B cell (primary cell): ENCODE measurements around the gene CNR1. TPM values are rescaled to one million over a fixed set of nuclear protein-coding genes. Genes with fewer than 3 reads are reported as not detected.

Experiments used
- ATAC-seq: fragments of 200-7000 bp; cut with Tn5 transposase; one replicate; pipeline ENCODE4 v1.10.0; 2021; ENCODE audit warnings: low read depth, mild to moderate bottlenecking, moderate number of reproducible peaks, moderate library complexity
- CTCF ChIA-PET: fragments of 350-600 bp; sonication (Branson Sonifier 250); formaldehyde crosslinking; loops from one replicate; lab custom pipeline; 2021; ENCODE audit warnings: antibody characterized with exemption, inconsistent platforms; lab: Charles Lee
- POLR2A ChIA-PET: fragments of 350-600 bp; sonication (Branson Sonifier 250); formaldehyde crosslinking; loops from one replicate; lab custom pipeline; 2021; ENCODE audit warnings: antibody characterized with exemption; lab: Charles Lee
- DNase-seq: peaks from one replicate; pipeline ENCODE4 v3.0.0; 2013
- H2AFZ ChIP-seq: 2 replicates; pipeline ENCODE4 v1.6.1; 2012; ENCODE audit warnings: mild to moderate bottlenecking, low read depth, low read length; ENCODE audit not compliant: insufficient read depth, poor library complexity, severe bottlenecking
- H3K27ac ChIP-seq, 2 donors: 1 replicate in 1 of 2; 2 replicates in 1 of 2; pipeline ENCODE4 v1.5.1; 2012 to 2013; ENCODE audit warnings: low read length in 2 of 2, mild to moderate bottlenecking in 2 of 2, moderate library complexity in 1 of 2
- H3K27me3 ChIP-seq, 4 experiments: fragments of 200-600 bp in 1 of 4; sonication (generic) in 1 of 4; replicated peaks in 1 of 4; 1 replicate in 2 of 4; 2 replicates in 2 of 4; pipeline versions ENCODE4 v1.6.1 to v1.7.0; 2013 to 2016; ENCODE audit warnings: low read length in 3 of 4, mild to moderate bottlenecking in 2 of 4, mixed read lengths in 1 of 4, moderate library complexity in 1 of 4; ENCODE audit not compliant: insufficient read depth in 4 of 4, control insufficient read depth in 3 of 4; ENCODE audit errors: control extremely low read depth in 1 of 4
- H3K36me3 ChIP-seq, 2 experiments: replicated peaks in 1 of 2; 1 replicate in 1 of 2; 2 replicates in 1 of 2; pipeline versions ENCODE4 v1.6.1 to v1.7.1; 2013; ENCODE audit warnings: low read length in 1 of 2; ENCODE audit not compliant: insufficient read depth in 2 of 2, control insufficient read depth in 1 of 2; ENCODE audit errors: control extremely low read depth in 1 of 2, extremely low read depth in 1 of 2
- H3K4me1 ChIP-seq, 2 donors: fragments of 200-600 bp in 1 of 2; sonication (generic) in 1 of 2; 1 replicate in 1 of 2; 2 replicates in 1 of 2; pipeline versions ENCODE4 v1.5.1 to v1.6.1; 2013 to 2017; ENCODE audit warnings: low read length in 2 of 2; ENCODE audit not compliant: control insufficient read depth in 2 of 2, insufficient read depth in 2 of 2
- H3K4me2 ChIP-seq: replicated peaks from 2 replicates; pipeline ENCODE3; 2012; ENCODE audit warnings: mild to moderate bottlenecking, low read depth, low read length; ENCODE audit not compliant: poor library complexity, severe bottlenecking
- H3K4me3 ChIP-seq, 5 experiments: fragments of 200-600 bp in 1 of 5; sonication (generic) in 1 of 5; 1 replicate in 3 of 5; 2 replicates in 2 of 5; pipeline versions ENCODE4 v1.5.1 to v1.7.0; 2011 to 2016; ENCODE audit warnings: low read length in 4 of 5, mild to moderate bottlenecking in 4 of 5, low read depth in 2 of 5, control low read depth in 1 of 5, moderate library complexity in 1 of 5; ENCODE audit not compliant: insufficient read depth in 1 of 5; ENCODE audit errors: control extremely low read depth in 1 of 5, extremely low read depth in 1 of 5
- H3K79me2 ChIP-seq: fragments of 200-600 bp; sonication (generic); one replicate; pipeline ENCODE4 v1.6.0; 2016; ENCODE audit warnings: low read length; ENCODE audit not compliant: control insufficient read depth, insufficient read depth
- H3K9ac ChIP-seq: fragments of 200-600 bp; sonication (generic); 2 replicates; pipeline ENCODE4 v1.6.1; 2017; ENCODE audit warnings: mild to moderate bottlenecking, low read length, moderate library complexity
- H3K9me3 ChIP-seq, 3 donors: one replicate each; pipeline versions ENCODE4 v1.6.1 to v1.7.1; 2013; ENCODE audit warnings: low read length in 2 of 3; ENCODE audit not compliant: control insufficient read depth in 2 of 3, insufficient read depth in 1 of 3; ENCODE audit errors: control extremely low read depth in 1 of 3
- H4K20me1 ChIP-seq: 2 replicates; pipeline ENCODE4 v1.6.0; 2012; ENCODE audit warnings: mild to moderate bottlenecking, low read length; ENCODE audit not compliant: insufficient read depth, control insufficient read depth, poor library complexity, severe bottlenecking
- H3K27ac Mint-ChIP-seq: one replicate; pipeline ENCODE4 v1.8.0; 2021; ENCODE audit warnings: mixed read lengths
- H3K27me3 Mint-ChIP-seq: one replicate; pipeline ENCODE4 v1.8.0; 2021; ENCODE audit warnings: mixed read lengths
- H3K4me1 Mint-ChIP-seq: one replicate; pipeline ENCODE4 v1.8.0; 2021; ENCODE audit warnings: mixed read lengths
- H3K4me3 Mint-ChIP-seq: one replicate; pipeline ENCODE4 v1.8.0; 2021; ENCODE audit warnings: mixed read lengths
- H3K9me3 Mint-ChIP-seq: one replicate; pipeline ENCODE4 v1.8.0; 2022; ENCODE audit warnings: mixed read lengths; ENCODE audit not compliant: insufficient read depth
- EZH2 ChIP-seq: IDR thresholded peaks from 2 replicates; pipeline ENCODE4 v1.6.1; 2012; ENCODE audit warnings: borderline replicate concordance, low read depth, mild to moderate bottlenecking, moderate library complexity, low read length; ENCODE audit not compliant: insufficient read depth, poor library complexity, severe bottlenecking
- whole genome bisulfite sequencing: methylation state at CpG from one replicate; pipeline ENCODE4 v1.1.5; 2013; ENCODE audit warnings: missing lambda C conversion rate; ENCODE audit not compliant: insufficient coverage; 5-methylcytosine and 5-hydroxymethylcytosine counted together
- intact Hi-C: fragments of 100-400 bp; cut with micrococcal nuclease; formaldehyde crosslinking; loops from one replicate; pipeline ENCODE4 v1.10.0; 2022
- polyA plus RNA-seq: library from polyadenylated mRNA; depleted of rRNA; stranded (reverse); fragments of >200 nt; gene quantifications from 2 replicates; pipeline ENCODE4 v1.2.3, GENCODE V29; 2012
- total RNA-seq, 2 donors: library from RNA; stranded (reverse); fragments of 120-200 nt in 1 of 2; gene quantifications; 1 replicate in 1 of 2; 2 replicates in 1 of 2; pipeline versions ENCODE4 v1.2.3 to v1.2.4, GENCODE V29; 2013 to 2022
- TF ChIP-seq, protein P1 (sequence below): fragments of 200-600 bp; IDR thresholded peaks from one replicate; pipeline ENCODE4 v1.8.0; 2022; ENCODE audit warnings: antibody characterized with exemption, mild to moderate bottlenecking

The CNR1 gene
- total and polyA plus RNA-seq, 2 donors (not counting 1 experiment from before 2014, with no cell fraction given): 8.9 to 28.9 TPM

DNA sequence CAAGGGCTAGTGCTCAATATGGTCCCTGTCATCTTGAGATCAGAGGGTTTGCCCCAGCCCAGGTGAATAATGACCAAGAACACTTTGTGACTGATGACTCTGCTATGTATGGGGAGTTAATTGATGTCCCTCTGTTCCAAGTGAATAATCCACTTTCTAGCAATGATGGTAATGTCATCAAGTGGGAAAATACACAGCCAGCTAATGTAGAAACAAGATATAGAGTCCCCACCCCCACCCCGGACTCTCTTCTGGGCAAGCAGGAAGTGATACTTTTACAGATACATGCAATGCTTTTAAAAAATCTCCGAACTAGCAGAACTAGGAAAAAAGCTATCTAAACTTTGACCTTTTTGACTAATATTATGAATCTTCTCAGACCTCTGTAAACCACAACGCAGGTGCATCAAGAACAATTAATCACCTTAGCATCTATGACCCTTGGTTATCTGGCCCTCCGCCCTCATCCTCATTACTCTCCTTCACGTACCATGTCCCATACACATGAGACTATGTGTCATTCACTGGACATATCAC, 30.5 kb downstream of the CNR1 start:
- Histone ChIP-seq H3K27me3 (no peaks in the 10 kb centered on the region), H4K20me1 (no peaks in the 10 kb centered on the region), H3K4me1 (peaks cover 36 to 38% of the 10 kb centered on the region in 2 donors), H3K36me3 (no peaks in the 10 kb centered on the region), H3K9me3 (no peaks in the 10 kb centered on the region), H3K4me2 (peak overlapping the region; percentile 39), H3K4me3 (peak overlapping the region in 1 of 5 experiments; percentile 30), H3K27ac (no peak overlapping the region), H2AFZ (peak overlapping the region; percentile 1), H3K79me2 (no peaks in the 10 kb centered on the region), H3K9ac (peak overlapping the region; percentile 2)
- Mint-ChIP-seq H3K27me3 (no peaks in the 10 kb centered on the region), H3K4me1 (peaks cover 43% of the 10 kb centered on the region), H3K27ac (peak overlapping the region; percentile 65), H3K4me3 (peak overlapping the region; percentile 61), H3K9me3 (no peaks in the 10 kb centered on the region)
- TF ChIP-seq, protein P1, sequence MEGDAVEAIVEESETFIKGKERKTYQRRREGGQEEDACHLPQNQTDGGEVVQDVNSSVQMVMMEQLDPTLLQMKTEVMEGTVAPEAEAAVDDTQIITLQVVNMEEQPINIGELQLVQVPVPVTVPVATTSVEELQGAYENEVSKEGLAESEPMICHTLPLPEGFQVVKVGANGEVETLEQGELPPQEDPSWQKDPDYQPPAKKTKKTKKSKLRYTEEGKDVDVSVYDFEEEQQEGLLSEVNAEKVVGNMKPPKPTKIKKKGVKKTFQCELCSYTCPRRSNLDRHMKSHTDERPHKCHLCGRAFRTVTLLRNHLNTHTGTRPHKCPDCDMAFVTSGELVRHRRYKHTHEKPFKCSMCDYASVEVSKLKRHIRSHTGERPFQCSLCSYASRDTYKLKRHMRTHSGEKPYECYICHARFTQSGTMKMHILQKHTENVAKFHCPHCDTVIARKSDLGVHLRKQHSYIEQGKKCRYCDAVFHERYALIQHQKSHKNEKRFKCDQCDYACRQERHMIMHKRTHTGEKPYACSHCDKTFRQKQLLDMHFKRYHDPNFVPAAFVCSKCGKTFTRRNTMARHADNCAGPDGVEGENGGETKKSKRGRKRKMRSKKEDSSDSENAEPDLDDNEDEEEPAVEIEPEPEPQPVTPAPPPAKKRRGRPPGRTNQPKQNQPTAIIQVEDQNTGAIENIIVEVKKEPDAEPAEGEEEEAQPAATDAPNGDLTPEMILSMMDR: no peak
- TF ChIP-seq EZH2: no peak
- ChIA-PET CTCF (interaction anchor here (0.6 to 2.0 kb wide), 6 partner anchors 9 to 337 kb away, joined by 3 to 7 read pairs (median 4); no protein-coding TSS in a partner anchor), POLR2A (interaction anchor here (0.6 to 1.3 kb wide), 3 partner anchors 11 to 31 kb away, joined by 3 to 5 read pairs (median 4); no protein-coding TSS in a partner anchor)
- DNase-seq: peak; percentile 60
- WGBS: 60% methylated on average over 4 of the region's 5 CpGs
- intact Hi-C loops: no loop called here
- peak; percentile 53 for ATAC-seq

DNA sequence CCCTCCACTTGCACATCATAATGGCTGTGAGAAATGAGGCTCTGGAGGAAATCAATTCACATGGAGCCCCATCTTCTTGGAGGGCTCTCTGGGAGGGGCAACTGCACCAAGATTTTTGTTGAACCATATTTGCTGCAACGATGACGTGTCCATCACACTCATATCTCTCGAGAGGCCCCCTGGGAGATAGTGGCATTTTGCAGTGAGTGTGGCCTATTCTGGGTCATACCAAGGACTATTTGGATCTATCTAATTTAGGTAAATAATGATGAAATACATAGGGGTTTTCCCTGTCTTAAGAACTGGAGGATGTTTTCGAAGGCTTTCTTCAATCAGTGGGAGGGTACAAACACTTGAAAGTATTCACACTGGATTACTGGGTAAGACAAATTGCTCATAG, 31.6 kb downstream of the CNR1 start:
- Mint-ChIP-seq H3K9me3 (no peaks in the 10 kb centered on the region), H3K27me3 (no peaks in the 10 kb centered on the region), H3K27ac (peak overlapping the region; percentile 54), H3K4me1 (peaks cover 38% of the 10 kb centered on the region), H3K4me3 (peak overlapping the region; percentile 61)
- H3K9ac ChIP-seq: no peak overlapping the region
- no peaks in the 10 kb centered on the region for H3K27me3 ChIP-seq
- ChIA-PET POLR2A (no interaction called here), CTCF (no interaction called here)
- peaks cover 30 to 31% of the 10 kb centered on the region in 2 donors for H3K4me1 ChIP-seq
- H4K20me1 ChIP-seq: no peaks in the 10 kb centered on the region
- peak; percentile 60 for ATAC-seq
- H3K9me3 ChIP-seq: no peaks in the 10 kb centered on the region
- WGBS: 57% methylated on average over 1 of the region's 4 CpGs
- H3K79me2 ChIP-seq: no peaks in the 10 kb centered on the region
- no peak overlapping the region for H3K27ac ChIP-seq
- intact Hi-C loops: no loop called here
- no peaks in the 10 kb centered on the region for H3K36me3 ChIP-seq
- DNase-seq: no peak
- no peak overlapping the region for H3K4me3 ChIP-seq
- H2AFZ ChIP-seq: no peak overlapping the region
- H3K4me2 ChIP-seq: no peak overlapping the region
- TF ChIP-seq, protein P1: no peak
- TF ChIP-seq EZH2: no peak
